Neuronal stem cell (in vitro differentiated cells): Measurements from ENCODE around the gene PGGHG. TPM values are rescaled to one million over a fixed set of nuclear protein-coding genes. Genes with fewer than 3 reads are reported as not detected.

Experiments used
- small RNA-seq: library from polyadenylated mRNA; stranded (forward); fragments of <200 nt; extraction: miRNeasy Mini kit (QIAGEN cat#:217004); gene quantifications from one replicate; pipeline ENCODE3, GENCODE V24; 2013; ENCODE audit not compliant: insufficient read depth

The PGGHG gene

Small RNAs within 50 kb of the gene (small RNA-seq; reads per million reads assigned to genes)
- gene AC136475.6: not detected
